GM13977 (cell line): ENCODE data around the gene MEGF11.

ENCODE experiments used
- DNase-seq: peaks from one replicate; pipeline ENCODE4 v3.0.0; 2012; ENCODE audit warnings: low spot score
- in situ Hi-C: fragments of 300-500 bp; cut with MboI; formaldehyde crosslinking; loops from one replicate; pipeline ENCODE4 v1.12.0; 2022; ENCODE audit warnings: low sequenced_read_pairs, low pct_unique_long_range_greater_than_20kb, mixed read lengths, inconsistent platforms; ENCODE audit not compliant: unreplicated experiment
- TF ChIP-seq, protein P1 (sequence below): IDR thresholded peaks from 2 replicates; pipeline ENCODE4 v1.5.1; 2012; ENCODE audit warnings: mild to moderate bottlenecking, control low read depth; ENCODE audit not compliant: insufficient read depth; ENCODE audit errors: extremely low read depth, missing control alignments

The MEGF11 gene

DNA sequence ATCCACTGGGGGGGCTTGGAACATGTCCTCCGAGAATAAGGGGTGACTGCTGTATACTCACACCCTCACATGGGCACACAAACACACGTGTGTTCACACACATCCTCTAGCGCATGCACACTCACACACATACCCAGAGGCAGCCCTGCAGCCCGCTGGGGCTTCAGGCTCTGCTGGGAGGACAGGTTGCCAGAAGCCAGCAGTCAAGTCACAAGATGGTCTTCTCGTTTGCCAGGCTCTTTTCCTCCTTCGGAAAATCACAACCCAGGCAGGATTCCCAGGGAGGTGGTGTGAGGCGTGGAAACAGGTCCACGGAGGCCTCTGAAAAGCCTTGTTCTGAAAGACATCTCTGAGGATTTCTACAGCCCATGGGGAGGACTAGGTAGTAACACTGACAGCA is 26.8 kb downstream of the MEGF11 start:
- in situ Hi-C loops, result no loop called here
- TF ChIP-seq, protein P1, sequence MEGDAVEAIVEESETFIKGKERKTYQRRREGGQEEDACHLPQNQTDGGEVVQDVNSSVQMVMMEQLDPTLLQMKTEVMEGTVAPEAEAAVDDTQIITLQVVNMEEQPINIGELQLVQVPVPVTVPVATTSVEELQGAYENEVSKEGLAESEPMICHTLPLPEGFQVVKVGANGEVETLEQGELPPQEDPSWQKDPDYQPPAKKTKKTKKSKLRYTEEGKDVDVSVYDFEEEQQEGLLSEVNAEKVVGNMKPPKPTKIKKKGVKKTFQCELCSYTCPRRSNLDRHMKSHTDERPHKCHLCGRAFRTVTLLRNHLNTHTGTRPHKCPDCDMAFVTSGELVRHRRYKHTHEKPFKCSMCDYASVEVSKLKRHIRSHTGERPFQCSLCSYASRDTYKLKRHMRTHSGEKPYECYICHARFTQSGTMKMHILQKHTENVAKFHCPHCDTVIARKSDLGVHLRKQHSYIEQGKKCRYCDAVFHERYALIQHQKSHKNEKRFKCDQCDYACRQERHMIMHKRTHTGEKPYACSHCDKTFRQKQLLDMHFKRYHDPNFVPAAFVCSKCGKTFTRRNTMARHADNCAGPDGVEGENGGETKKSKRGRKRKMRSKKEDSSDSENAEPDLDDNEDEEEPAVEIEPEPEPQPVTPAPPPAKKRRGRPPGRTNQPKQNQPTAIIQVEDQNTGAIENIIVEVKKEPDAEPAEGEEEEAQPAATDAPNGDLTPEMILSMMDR, result no peak
- DNase-seq, result no peak

DNA sequence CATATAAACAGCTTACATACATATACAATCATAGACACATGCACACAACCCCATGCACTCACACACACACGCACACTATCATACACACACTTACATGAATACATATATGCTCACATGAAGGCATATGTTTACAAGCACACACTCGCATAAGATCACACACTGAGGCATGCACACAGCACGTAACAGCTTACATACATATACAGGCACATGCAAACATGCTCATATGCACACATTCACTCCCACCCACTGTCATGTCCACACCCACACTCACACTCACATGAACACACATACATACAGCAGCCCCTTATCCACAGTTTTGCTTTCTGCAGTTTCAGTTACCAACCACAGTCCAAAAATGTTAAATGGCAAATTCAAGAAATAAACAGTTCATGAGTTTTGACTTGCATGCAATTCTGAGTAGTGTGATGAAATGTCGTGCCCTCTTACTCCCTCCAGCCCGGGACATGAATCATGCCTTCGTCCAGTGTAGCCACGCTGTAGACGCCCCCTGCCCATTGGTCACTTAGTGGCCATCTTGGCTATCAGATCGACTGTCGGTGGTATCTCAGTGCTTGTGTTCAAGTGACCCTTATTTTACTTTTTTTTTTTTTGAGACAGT is 27.8 kb downstream of the MEGF11 start:
- TF ChIP-seq, protein P1, result no peak
- in situ Hi-C loops, result no loop called here
- no peak for DNase-seq

DNA sequence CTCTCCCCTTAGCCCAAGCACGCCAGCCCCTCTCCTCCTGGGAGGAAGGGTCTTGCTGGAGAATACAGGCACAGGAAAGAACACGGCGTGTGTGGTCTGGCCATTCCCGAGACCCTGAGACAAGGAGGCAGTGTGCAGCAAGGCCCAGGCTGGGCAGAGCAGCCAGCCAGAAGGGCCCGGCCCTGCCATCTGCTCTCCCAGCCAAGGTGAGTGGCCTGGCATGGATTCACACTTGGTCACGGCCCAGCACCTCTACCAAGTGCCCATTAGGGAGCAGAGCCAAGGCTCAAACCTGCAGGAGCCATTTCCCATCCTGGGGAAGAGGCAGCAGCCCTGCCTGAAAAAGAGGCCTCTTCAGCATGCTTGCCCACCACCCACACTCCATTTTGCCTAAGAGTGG is 28.6 kb downstream of the MEGF11 start:
- no peak for DNase-seq
- in situ Hi-C loops, result no loop called here
- TF ChIP-seq, protein P1, result no peak

DNA sequence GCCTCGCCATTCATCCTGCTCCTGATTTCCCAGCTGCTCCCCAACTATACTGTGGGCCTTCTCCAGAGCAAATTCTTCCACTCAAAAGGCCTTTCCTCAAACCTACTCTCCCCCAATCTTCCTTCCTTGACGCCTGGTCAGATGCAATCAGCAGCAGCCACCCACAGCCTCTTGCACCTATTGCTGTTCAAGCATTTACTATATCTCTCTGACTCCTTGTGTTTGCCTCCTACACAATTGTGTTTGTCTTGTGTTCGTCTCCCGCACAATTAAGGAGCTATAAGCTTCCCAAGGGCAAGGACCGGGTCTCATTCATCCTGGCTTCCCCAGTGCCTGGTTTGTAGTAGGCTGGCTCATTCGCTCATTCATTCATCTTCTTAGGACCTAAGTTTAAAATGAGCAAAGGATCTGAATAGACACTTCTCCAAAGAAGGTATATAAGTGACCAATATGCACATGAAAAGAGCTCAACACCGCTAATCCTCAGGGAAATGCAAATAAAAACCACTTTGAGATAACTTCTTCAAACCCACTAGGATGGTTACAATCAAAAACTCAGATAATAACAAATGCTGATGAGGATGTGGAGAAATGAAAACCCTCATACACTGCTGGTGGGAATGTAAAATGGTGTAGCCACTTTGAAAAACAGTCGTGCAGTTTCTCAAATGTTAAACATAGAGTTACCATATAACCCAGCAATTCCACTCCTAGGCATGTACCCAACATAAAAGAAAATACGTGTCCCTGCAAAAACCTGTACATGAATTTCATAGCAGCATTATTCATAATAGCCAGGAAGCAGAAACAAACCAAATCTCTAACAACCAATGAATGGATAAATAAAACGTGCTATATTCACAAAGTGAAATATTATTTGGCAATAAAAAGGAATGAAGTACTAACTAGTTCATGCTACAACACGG is 31.0 kb downstream of the MEGF11 start:
- in situ Hi-C loops, result no loop called here
- TF ChIP-seq, protein P1, result no peak
- no peak for DNase-seq

DNA sequence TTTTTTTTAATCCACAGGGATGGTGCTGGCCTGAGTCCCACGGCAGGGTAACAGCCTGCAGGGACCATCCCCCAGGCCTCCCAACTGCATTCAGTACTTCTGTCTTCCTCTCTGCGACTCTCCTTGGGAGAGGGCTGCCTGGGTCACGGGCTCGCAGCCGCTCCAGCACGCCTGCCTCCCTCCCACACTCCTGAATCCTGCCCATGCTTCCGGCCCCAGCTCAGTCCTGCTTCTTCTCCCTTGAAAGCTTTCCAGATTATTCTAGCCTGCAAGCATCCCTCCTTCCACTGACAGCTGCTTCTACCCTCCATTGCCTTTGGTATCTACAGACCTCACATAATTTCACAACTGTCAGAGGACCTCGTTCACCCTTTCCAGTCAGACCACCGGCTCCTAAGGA is 32.4 kb downstream of the MEGF11 start:
- TF ChIP-seq, protein P1, result no peak
- in situ Hi-C loops, result no loop called here
- no peak for DNase-seq

DNA sequence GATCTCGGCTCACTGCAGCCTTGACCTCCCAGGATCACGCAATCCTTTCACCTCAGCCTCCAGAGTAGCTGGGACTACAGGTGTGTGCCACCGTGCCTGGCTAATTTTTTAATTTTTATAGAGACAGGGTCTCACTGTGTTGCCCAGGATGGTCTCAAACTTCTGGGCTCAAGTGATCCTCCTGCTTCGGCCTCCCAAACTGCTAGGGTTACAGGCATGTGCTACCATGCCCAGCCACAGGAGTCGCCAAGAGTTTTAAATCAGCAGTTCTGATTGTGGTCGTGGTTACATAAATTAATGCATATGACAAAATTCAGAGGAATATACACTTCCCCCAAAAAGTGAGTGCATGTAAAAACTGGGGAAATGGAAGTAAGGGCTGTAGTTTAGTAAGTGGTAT is 32.9 kb downstream of the MEGF11 start:
- in situ Hi-C loops, result no loop called here
- TF ChIP-seq, protein P1, result no peak
- no peak for DNase-seq
